IMR-90 (cell line): ENCODE data around the gene MFSD2A. TPM values are rescaled to one million over a fixed set of nuclear protein-coding genes. Genes with fewer than 3 reads are reported as not detected.

Experiments
- ATAC-seq: fragments of 200-7000 bp; cut with Tn5 transposase; 2 replicates; pipeline ENCODE4 v1.9.1; 2020; ENCODE audit warnings: low read depth, mild to moderate bottlenecking, moderate library complexity
- BruUV-seq: library from RNA; stranded (reverse); fragments of 400-500 nt; replicated peaks from 2 replicates; lab custom pipeline; 2021; lab: Mats Ljungman, UMichigan
- CTCF ChIA-PET: fragments of 300-600 bp; formaldehyde crosslinking; extraction: SDS; loops from one replicate; lab custom pipeline; 2021; ENCODE audit warnings: antibody characterized with exemption; lab: Yijun Ruan, JAX
- POLR2A ChIA-PET: fragments of 300-600 bp; sonication (Branson Sonifier 250); formaldehyde crosslinking; loops from one replicate; lab custom pipeline; 2022; ENCODE audit warnings: antibody characterized with exemption; ENCODE audit not compliant: unreplicated experiment; lab: Charles Lee
- DNase-seq: peaks from one replicate; pipeline ENCODE4 v3.0.0; 2013
- H2AFZ ChIP-seq: replicated peaks from 2 replicates; pipeline ENCODE3; 2013; ENCODE audit warnings: low read length, mild to moderate bottlenecking; ENCODE audit not compliant: poor library complexity
- H2AK5ac ChIP-seq: 2 replicates; pipeline ENCODE4 v1.6.1; 2013; ENCODE audit warnings: low read depth, low read length, inconsistent platforms
- H2AK9ac ChIP-seq: replicated peaks from 2 replicates; pipeline ENCODE3; 2013; ENCODE audit warnings: mild to moderate bottlenecking, low read depth, low read length, moderate library complexity; ENCODE audit not compliant: poor library complexity
- H2BK120ac ChIP-seq: 2 replicates; pipeline ENCODE4 v1.6.1; 2013; ENCODE audit warnings: low read depth, low read length, inconsistent platforms
- H2BK15ac ChIP-seq: 3 replicates; pipeline ENCODE4 v1.6.1; 2013; ENCODE audit warnings: low read depth, low read length, inconsistent platforms
- H2BK20ac ChIP-seq: 2 replicates; pipeline ENCODE4 v1.6.1; 2013; ENCODE audit warnings: low read depth, mild to moderate bottlenecking, inconsistent platforms, low read length, moderate library complexity
- H2BK5ac ChIP-seq: 2 replicates; pipeline ENCODE4 v1.6.1; 2013; ENCODE audit warnings: mild to moderate bottlenecking, low read depth, low read length, inconsistent platforms; ENCODE audit not compliant: poor library complexity, severe bottlenecking
- H3K14ac ChIP-seq: replicated peaks from 2 replicates; pipeline ENCODE4 v1.6.1; 2013; ENCODE audit warnings: low read depth, low read length, inconsistent platforms
- H3K18ac ChIP-seq: 2 replicates; pipeline ENCODE4 v1.6.1; 2013; ENCODE audit warnings: low read depth, low read length, control low read depth
- H3K23ac ChIP-seq: 2 replicates; pipeline ENCODE4 v1.6.1; 2013; ENCODE audit warnings: low read depth, low read length, inconsistent platforms
- H3K27ac ChIP-seq: 2 replicates; pipeline ENCODE4 v1.5.1; 2013; ENCODE audit warnings: mild to moderate bottlenecking, control low read depth, low read length; ENCODE audit not compliant: insufficient read depth
- H3K27me3 ChIP-seq: 2 replicates; pipeline ENCODE4 v1.6.1; 2013; ENCODE audit warnings: low read length; ENCODE audit not compliant: control insufficient read depth, insufficient read depth
- H3K36me3 ChIP-seq: 2 replicates; pipeline ENCODE4 v1.6.1; 2013; ENCODE audit warnings: low read length, mixed read lengths; ENCODE audit not compliant: control insufficient read depth, insufficient read depth
- H3K4ac ChIP-seq: 2 replicates; pipeline ENCODE4 v1.6.1; 2013; ENCODE audit warnings: low read depth, low read length, inconsistent platforms
- H3K4me1 ChIP-seq: 2 replicates; pipeline ENCODE4 v1.6.1; 2013; ENCODE audit warnings: low read length, mixed read lengths; ENCODE audit not compliant: control insufficient read depth, insufficient read depth
- H3K4me2 ChIP-seq: 2 replicates; pipeline ENCODE4 v1.6.1; 2013; ENCODE audit warnings: low read depth, mild to moderate bottlenecking, control low read depth, low read length, moderate library complexity
- H3K4me3 ChIP-seq: 2 replicates; pipeline ENCODE4 v1.5.1; 2013; ENCODE audit warnings: low read depth, mild to moderate bottlenecking, control low read depth, low read length, moderate library complexity; ENCODE audit not compliant: insufficient read depth
- H3K56ac ChIP-seq: 2 replicates; pipeline ENCODE4 v1.6.1; 2013; ENCODE audit warnings: low read length, inconsistent platforms; ENCODE audit not compliant: insufficient read depth; ENCODE audit errors: extremely low read depth
- H3K79me1 ChIP-seq, 2 experiments: 2 replicates each; pipeline ENCODE4 v1.6.1; 2013; ENCODE audit warnings: low read length in 2 of 2, inconsistent platforms in 1 of 2, low read depth in 1 of 2
- H3K9ac ChIP-seq: 2 replicates; pipeline ENCODE4 v1.6.1; 2013; ENCODE audit warnings: low read depth, low read length, control low read depth
- H3K9me1 ChIP-seq: 2 replicates; pipeline ENCODE4 v1.6.1; 2013; ENCODE audit warnings: low read length, inconsistent platforms; ENCODE audit not compliant: insufficient read depth
- H3K9me3 ChIP-seq: 2 replicates; pipeline ENCODE4 v1.6.1; 2013; ENCODE audit warnings: low read length; ENCODE audit not compliant: control insufficient read depth, insufficient read depth
- H4K20me1 ChIP-seq: 2 replicates; pipeline ENCODE4 v1.6.1; 2013; ENCODE audit warnings: low read length, inconsistent platforms; ENCODE audit not compliant: insufficient read depth
- H4K5ac ChIP-seq: 2 replicates; pipeline ENCODE4 v1.6.1; 2013; ENCODE audit warnings: mild to moderate bottlenecking, low read depth, low read length, control low read depth
- H4K8ac ChIP-seq, 2 experiments: 2 replicates each; pipeline ENCODE4 v1.6.1; 2013; ENCODE audit warnings: low read depth in 2 of 2, low read length in 2 of 2, control low read depth in 1 of 2, inconsistent platforms in 1 of 2
- H4K91ac ChIP-seq: 2 replicates; pipeline ENCODE4 v1.6.1; 2013; ENCODE audit warnings: low read depth, low read length, inconsistent platforms; ENCODE audit not compliant: insufficient read depth
- CEBPB ChIP-seq: IDR thresholded peaks from 2 replicates; pipeline ENCODE4 v1.6.1; 2012; ENCODE audit warnings: low read depth, low read length, improper control_type of control experiment
- CHD1 ChIP-seq: IDR thresholded peaks from 2 replicates; pipeline ENCODE4 v1.6.1; 2012; ENCODE audit warnings: low read depth, low read length, improper control_type of control experiment
- FOS ChIP-seq: fragments of 150-350 bp; IDR thresholded peaks from 2 replicates; pipeline ENCODE4 v1.6.1; 2016; ENCODE audit warnings: low read depth, low read length
- MAZ ChIP-seq: IDR thresholded peaks from 2 replicates; pipeline ENCODE4 v1.6.1; 2012; ENCODE audit warnings: low read depth, mild to moderate bottlenecking, low read length, improper control_type of control experiment, moderate library complexity, borderline replicate concordance
- MXI1 ChIP-seq: IDR thresholded peaks from 2 replicates; pipeline ENCODE4 v1.6.1; 2012; ENCODE audit warnings: low read depth, mild to moderate bottlenecking, low read length, moderate library complexity, borderline replicate concordance
- RAD21 ChIP-seq: IDR thresholded peaks from 2 replicates; pipeline ENCODE4 v1.6.1; 2012; ENCODE audit warnings: low read length, improper control_type of control experiment
- WGBS, 2 experiments: methylation state at CpG; one replicate each; pipeline versions ENCODE4 v1.1.5 to v1.1.7; 2013; ENCODE audit warnings: missing lambda C conversion rate in 2 of 2; ENCODE audit not compliant: insufficient read length in 1 of 2; ENCODE audit errors: extremely low coverage in 2 of 2; 5-methylcytosine and 5-hydroxymethylcytosine counted together
- dilution Hi-C: fragments of 300-500 bp; cut with HindIII; formaldehyde crosslinking; loops from one replicate; pipeline ENCODE4 v1.14.3; 2018; ENCODE audit warnings: low sequenced_read_pairs; ENCODE audit not compliant: unreplicated experiment
- in situ Hi-C: fragments of 300-500 bp; cut with MboI; formaldehyde crosslinking; loops from 3 replicates; pipeline ENCODE4 v1.14.3; 2019; ENCODE audit warnings: low sequenced_read_pairs, inconsistent platforms, mixed read lengths
- intact Hi-C: fragments of 100-400 bp; cut with micrococcal nuclease; formaldehyde crosslinking; loops from 2 replicates; pipeline ENCODE4 v1.10.0; 2022
- polyA plus RNA-seq, 3 experiments: library from polyadenylated mRNA; depleted of rRNA; stranded (reverse); fragments of >200 nt; gene quantifications; 2 replicates each; pipeline ENCODE4 v1.2.3, GENCODE V29; 2012; ENCODE audit warnings: low replicate concordance in 1 of 3
- total RNA-seq: library from RNA; depleted of rRNA; stranded (reverse); fragments of >200 nt; gene quantifications from 2 replicates; pipeline ENCODE4 v1.2.3, GENCODE V29; 2012

Gene MFSD2A
- total and polyA plus RNA-seq, 2 of the 4 experiments (the other 2 are of a cell fraction), result 5.7 to 7.3 TPM

- H2BK20ac ChIP-seq, result peak overlapping the region; percentile 23; the same call in 1 of the 2 replicates
- POLR2A ChIA-PET, result interaction anchor here (0.6 kb wide), 1 partner anchor 243 kb away, joined by 4 read pairs; the partner anchor contains the start of gene HPCAL4
- peaks cover 6% of the 10 kb centered on the region for H3K4me1 ChIP-seq
- H4K8ac ChIP-seq, result peak overlapping the region in 1 of 2 experiments; percentile 31; a peak in 1 of 4 replicates
- ATAC-seq (peak; percentile 99), DNase-seq (peak; percentile 91)
- peak overlapping the region; percentile 7; the same call in 1 of the 2 replicates for H2AK5ac ChIP-seq
- H2AFZ ChIP-seq, result peak overlapping the region; percentile 86
- H3K23ac ChIP-seq, result no peak overlapping the region
- H4K5ac ChIP-seq, result no peak overlapping the region
- CTCF ChIA-PET, result no interaction called here
- H3K4ac ChIP-seq, result peak overlapping the region; percentile 44
- intact Hi-C loops (no loop called here), dilution Hi-C loops (no loop called here), in situ Hi-C loops (no loop called here)
- H3K56ac ChIP-seq, result no peak overlapping the region
- peak; percentile 78 for TF ChIP-seq FOS
- peak; percentile 76; the same call in 1 of the 2 replicates for TF ChIP-seq MXI1
- no peak for TF ChIP-seq RAD21
- TF ChIP-seq MAZ, result peak; percentile 82; the same call in 1 of the 2 replicates
- no peak for TF ChIP-seq CHD1
- TF ChIP-seq CEBPB, result peak; percentile 100
- 0 out of 2 replicates have a peak overlapping the region, but pooled peaks have one; percentile 5 for H4K91ac ChIP-seq
- no peaks in the 10 kb centered on the region for H3K36me3 ChIP-seq
- H3K4me3 ChIP-seq, result no peak overlapping the region
- peak overlapping the region; percentile 59 for H3K27ac ChIP-seq
- peak overlapping the region; percentile 64 for H2BK5ac ChIP-seq
- peak overlapping the region; percentile 14; the same call in 1 of the 2 replicates for H2BK120ac ChIP-seq
- H2AK9ac ChIP-seq, result peak overlapping the region; percentile 3
- H3K9me3 ChIP-seq, result no peaks in the 10 kb centered on the region
- no TSS peak for BruUV-seq
- WGBS, 2 experiments, result 19% methylated on average over 9 of the region's 12 CpGs; no CpG with 5 or more reads in 1 of the 2 experiments
- peak overlapping the region; percentile 26; the same call in 1 of the 2 replicates for H3K14ac ChIP-seq
- H3K18ac ChIP-seq, result peak overlapping the region; percentile 21
- peak overlapping the region; percentile 29 for H3K4me2 ChIP-seq
- H2BK15ac ChIP-seq, result no peak overlapping the region; the same call in 2 of the 3 replicates
- no peaks in the 10 kb centered on the region for H3K79me1 ChIP-seq
- H3K27me3 ChIP-seq, result no peaks in the 10 kb centered on the region
- no peaks in the 10 kb centered on the region for H4K20me1 ChIP-seq
- H3K9me1 ChIP-seq, result peaks cover 3% of the 10 kb centered on the region
- no peak overlapping the region for H3K9ac ChIP-seq
Measured at GRCh38 chr1:39933956-39934941, 20.7 kb upstream of the MFSD2A start.
